Embryonic facial prominence (tissue), 1 donor: ENCODE data around the gene MINDY4.

ENCODE experiments used
- DNase-seq: peaks from one replicate; pipeline ENCODE4 v3.0.0-alpha.2; 2016; ENCODE audit errors: extremely low spot score

The MINDY4 gene

DNA sequence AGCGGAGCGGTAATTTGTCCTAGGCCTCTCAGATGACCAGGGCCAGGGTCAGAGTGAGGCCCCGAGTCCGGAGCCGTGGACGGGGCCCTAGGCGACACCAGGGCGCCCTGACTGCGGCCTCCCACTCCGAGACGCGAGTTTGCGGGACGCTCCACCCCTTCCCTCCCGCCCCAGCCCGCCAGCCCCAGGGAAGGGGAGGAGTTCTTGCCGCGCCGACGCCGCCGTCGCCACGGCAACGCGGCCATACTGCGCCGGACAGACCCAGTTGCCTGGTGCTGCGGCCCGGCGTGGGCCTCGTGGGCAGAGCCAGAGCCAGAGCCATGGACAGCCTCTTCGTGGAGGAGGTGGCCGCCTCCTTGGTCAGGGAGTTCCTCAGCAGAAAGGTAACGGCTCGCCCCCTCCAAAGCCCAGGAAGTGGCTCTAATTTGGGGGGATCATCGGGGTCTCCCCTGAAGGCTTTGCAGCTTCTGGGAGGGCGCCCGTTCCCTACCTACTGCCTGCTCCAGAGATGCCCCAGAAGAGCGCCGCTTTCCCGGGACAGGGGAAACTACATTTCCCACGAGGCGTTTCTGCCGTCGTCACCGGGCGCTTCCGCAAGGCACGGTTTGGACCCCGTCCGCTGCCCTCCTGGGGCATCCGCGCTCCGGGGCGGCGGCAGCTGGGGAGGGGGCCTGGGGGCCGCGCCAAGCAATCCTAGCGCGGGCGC is at the start of gene MINDY4:
MINDY4 (plus strand) TSS at position 244 of the 706 bp plus-strand sequence; CDS start at position 321, 77 bp downstream.
- DNase-seq: peak; percentile 67

DNA sequence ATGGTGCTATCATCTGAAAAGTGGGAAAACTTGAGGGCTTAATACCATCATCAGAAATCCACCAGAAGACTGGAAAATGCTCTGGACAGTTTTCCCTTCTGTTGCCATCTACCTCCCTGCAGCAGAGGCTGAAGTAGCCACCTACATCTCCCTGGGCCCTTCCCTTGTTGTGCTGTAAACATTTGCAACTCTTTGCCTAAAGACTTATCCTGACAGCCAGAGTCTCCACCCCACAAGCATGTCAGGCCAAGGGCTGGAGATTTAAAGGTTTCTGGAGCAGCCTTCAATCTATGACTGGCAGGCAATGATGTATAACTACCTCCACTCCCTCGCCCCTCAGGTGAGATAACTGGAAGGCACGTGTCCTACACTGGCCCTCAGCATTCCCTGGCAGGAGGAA is 49.0 kb upstream of the MINDY4 start:
- no peak for DNase-seq

DNA sequence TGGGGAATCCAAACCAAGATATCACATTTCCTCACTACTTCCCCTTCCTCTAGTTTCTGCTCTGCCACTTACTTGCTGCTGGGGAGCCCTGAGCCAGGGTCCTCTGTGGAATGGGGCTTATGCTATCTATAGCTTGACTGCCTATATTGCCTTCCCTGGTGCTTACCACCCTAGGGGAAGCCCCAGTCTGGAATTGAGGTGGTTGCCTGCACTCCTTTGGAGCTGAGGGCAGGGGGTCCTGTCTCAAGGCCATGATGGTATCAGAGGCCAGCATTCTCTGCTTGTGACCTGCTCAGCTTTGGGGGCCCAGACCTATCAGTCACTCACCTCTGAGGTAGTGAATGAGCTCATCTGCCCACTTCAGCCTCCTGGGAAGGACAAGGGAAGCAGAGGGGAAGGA is 48.5 kb upstream of the MINDY4 start:
- no peak for DNase-seq

DNA sequence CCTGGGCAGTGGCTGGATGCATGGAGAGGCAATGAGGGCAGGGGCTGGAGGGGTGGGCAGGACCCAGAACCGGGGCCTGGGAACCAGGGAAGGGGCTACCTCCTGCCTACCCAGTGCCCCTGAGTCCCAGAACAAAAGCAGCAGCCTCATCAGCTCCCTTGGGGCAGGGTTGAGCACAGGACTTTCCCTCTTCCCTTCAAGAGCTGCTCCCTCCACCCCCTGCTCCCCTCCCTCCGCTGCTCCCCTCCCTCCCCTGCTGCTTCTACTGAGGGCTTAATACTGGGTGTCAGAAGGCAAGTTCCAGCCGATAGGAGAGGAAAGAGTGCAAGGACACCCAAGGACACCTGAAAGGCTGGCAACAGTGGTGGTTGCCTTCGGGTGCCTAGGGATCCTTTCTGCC is 47.4 kb upstream of the MINDY4 start:
- DNase-seq: no peak

DNA sequence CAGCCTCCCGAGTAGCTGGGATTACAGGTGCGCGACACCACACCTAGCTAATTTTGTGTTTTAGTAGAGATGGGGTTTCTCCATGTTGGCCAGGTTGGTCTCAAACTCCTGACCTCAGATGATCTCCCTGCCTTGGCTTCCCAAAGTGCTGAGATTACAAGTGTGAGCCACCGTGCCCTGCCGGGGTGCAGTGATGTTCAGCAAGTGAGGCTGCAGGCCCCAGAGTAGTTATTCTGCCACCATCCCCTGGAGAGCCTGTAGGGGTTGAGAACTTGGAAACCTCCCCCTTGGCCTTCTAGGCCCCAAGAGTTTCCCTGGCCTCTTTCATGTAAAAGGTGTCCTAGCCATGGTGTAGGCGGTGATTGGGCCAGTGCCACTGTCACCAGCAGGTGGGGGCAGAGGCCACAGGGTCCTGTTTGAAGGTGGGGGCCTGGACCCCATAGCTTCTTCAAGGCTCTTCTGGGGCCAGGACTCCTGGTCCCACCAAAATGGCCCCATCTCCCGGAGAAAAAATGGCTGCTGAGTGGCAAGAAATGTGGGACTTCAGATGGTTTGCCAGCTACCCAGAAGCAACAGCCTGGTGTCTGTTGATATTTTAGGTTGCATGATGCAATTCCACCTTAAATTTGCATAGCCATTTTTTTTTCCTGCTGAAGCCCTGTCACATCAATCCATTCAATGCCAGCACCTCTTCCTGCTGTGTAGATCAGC is 44.8 kb upstream of the MINDY4 start:
- no peak for DNase-seq

- no peak for DNase-seq
Observed at GRCh38 chr7:30727061-30727945, 43.9 kb upstream of the MINDY4 start.

DNA sequence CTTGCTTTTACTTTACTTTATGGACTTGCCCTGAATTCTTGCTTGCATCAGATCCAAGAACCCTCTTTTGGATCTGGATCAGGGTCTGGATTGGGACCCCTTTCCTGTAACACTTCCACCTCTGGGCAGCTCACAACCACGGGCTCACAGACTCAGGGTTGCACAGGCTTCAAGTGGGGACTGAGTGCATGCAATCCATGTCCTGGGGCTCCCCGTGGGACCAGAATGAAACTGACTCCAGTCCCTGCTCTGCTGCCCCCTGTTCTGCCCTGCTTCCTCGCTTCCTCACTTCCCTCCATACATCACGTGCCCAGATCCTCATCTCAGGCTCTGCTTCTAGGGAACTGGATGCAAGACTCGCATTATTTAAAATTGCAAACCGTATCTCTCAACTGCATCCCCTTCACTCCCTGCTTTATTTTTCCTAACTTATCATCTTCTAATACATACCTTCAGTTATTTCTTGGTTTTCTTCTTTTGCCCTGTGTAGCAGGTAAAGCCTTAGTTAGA is 42.6 kb upstream of the MINDY4 start:
- no peak for DNase-seq

GRCh38 chr7:30729642-30730041 is 41.6 kb upstream of the MINDY4 start:
- no peak for DNase-seq

- no peak for DNase-seq
Observed at GRCh38 chr7:30730097-30730496, 41.1 kb upstream of the MINDY4 start.

- no peak for DNase-seq
Observed at GRCh38 chr7:30730996-30731395, 40.2 kb upstream of the MINDY4 start.

- DNase-seq: no peak
Observed at GRCh38 chr7:30731581-30731980, 39.6 kb upstream of the MINDY4 start.

DNA sequence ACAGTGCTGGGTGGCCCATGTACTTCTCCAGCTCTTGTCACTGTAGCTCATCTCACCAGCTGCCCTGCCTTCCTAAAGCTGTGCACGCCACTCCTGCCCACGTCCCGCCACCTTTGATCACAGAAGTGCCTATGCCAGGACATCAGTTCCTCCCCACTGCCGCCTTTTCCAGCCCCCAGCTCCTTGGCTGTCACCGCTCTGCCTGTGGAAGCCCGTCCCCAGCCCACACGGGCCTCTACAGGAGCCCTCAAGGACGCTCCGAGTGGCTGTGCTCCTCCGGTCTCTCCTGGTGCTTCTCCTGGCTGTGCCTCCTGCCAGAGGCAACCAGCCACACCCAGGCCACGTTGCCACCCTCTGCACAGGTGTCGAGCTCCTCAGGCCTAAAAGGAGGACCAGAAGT is 38.6 kb upstream of the MINDY4 start:
- no peak for DNase-seq

GRCh38 chr7:30733216-30733615 is 38.0 kb upstream of the MINDY4 start:
- DNase-seq: no peak

DNA sequence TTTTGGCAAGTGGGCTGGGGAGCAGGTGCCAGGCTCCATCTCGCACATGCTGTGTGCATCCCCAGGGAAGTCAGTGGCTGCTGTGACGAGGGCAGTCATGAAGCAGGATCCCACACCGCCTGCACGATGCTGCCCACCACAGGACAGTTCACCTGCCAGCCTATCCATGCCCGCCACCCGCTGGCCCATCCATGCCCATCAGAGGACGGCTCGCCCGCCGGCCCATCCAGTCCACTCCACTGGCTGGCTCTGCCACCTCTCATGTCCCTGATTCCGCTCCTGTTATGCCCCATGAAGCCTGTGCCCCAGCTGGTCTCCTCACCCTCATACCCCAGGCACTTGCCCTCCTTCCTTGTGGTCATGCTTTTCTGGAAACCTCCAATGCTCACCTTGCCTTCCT is 37.5 kb upstream of the MINDY4 start:
- DNase-seq: no peak

DNA sequence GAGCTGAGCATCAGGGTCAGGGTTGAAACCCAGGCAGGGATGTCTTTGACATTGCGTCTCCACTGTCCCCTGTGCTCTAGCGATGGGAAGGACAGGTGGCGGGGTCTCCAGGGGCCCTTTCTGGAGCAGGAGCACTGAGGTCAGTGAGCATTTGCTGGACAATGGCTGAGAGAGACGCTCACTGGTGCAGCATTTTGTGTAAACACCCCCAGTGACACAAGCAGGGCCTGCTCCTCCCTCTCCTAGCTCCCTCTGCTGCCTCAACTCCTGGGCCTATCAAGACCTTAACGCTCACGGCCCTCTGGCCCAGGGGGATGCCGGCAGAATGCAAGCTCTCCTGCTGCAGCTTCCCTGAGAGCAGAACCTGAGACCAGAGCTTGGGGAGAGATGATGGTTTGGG is 36.7 kb upstream of the MINDY4 start:
- DNase-seq: no peak

DNA sequence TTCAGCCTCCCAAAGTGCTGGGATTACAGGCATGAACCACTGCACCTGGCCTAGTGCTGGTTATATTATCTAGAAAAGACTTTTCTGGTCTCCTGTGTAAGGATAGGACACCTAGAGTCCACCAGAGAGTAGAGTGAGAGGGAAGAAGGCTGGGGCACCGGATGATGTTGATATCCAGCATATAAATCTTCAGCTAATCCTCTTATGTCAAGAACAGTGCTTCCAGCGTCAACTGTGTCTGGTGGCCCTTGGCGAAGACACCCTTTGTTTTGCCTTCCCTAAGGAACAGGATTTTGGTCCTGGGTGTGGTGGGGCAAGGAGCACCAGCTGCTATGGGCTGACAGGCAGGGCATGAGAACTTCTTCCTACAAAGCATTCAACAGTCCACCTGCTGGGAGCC is 35.6 kb upstream of the MINDY4 start:
- no peak for DNase-seq

- no peak for DNase-seq
Observed at GRCh38 chr7:30736291-30736690, 34.9 kb upstream of the MINDY4 start.

DNA sequence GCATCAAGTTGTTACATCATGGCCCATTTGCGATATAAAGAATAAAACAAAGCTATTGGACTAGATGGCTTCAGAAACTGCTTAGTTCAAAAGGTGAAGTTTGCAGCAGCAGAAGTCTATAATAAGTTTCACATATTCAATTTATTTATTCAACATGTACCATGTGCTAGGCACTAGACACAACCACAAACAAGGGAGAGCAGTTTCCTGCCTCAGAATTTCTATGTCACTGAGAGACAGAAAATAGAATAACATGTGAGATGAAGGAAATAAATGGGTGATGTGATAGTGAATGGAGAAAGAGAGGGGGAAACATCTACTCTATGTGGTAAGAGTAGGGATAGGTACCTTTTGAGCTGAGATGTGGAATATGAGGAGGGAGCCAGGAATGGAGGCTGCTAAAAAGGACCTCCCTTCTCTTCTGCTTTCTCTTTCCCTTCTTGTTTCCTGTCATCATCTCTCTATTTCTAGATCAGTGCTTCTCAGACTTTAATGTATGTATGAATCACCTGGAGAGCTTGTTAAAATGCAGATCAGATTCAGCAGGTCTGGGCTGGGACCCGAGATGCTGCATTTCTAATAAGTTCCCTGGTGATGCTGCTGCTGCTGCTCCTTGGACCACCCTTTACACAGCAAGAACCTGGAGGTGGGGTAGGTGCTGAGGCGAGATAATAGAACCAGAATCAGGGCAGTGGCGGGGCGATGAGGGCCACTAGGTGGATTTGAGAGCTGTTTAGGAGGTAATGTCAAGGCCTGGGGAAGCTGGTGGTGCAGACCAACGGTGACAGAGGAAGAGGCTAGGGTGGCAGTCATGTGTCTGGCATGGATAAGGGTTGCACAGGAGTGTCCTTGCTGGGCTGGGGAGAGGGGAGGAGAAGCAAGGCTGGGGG is 32.9 kb upstream of the MINDY4 start:
- DNase-seq: no peak

DNA sequence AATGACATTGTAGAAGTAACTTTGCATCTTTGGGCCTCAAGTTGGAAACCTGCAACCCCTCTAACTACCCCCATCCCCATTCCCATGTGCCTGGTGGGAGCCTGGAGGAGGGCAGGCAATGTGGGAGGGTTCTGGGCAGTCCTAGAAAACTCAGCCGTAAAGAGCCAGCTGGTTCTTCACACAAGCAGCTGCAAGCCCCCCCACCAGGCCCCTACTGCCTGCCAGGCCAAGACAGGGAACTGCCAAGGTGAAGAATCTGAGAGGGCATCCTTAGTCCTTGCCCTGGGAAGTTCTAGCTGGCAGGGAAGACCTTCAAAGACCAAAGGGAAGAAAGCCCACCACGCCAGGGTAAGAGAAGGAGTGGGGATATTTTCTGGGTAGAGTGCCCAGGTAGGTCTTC is 31.5 kb upstream of the MINDY4 start:
- DNase-seq: no peak

- DNase-seq: no peak
Observed at GRCh38 chr7:30740417-30741181, 30.6 kb upstream of the MINDY4 start.

DNA sequence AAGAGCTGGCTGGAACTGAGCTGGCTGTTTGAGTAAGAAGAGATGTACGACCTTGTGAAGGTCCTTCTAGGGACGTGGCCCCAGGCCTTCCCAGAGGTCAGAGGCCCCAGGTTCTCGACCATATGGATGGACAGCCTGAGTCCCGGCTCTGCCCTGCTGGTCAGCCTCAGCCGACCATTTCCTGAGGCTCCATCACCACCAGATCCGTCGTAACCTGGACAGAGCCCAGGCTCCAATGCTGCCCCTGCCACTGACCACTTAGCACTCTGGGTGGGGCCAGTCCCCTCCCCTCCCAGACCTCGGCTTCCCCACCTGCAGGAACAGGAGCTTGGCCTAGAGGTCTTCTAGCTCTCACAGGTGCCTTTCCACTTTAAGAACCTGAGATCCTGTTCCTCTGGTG is 29.9 kb upstream of the MINDY4 start:
- DNase-seq: no peak
